Peyer's patch (tissue), 4 donors: ENCODE measurements around the gene CAPN5. TPM values are rescaled to one million over a fixed set of nuclear protein-coding genes. Genes with fewer than 3 reads are reported as not detected.

Source experiments
- DNase-seq, 3 donors: peaks; one replicate each; pipeline ENCODE4 v3.0.0-alpha.2; 2017 to 2019
- H3K27ac ChIP-seq, 4 donors: fragments of 200-600 bp; sonication (generic); one replicate each; pipeline ENCODE4 v1.5.1; 2016 to 2019
- H3K27me3 ChIP-seq, 2 donors: fragments of 200-600 bp; sonication (generic); one replicate each; pipeline ENCODE4 v1.5.1; 2019
- H3K36me3 ChIP-seq, 3 donors: fragments of 200-600 bp; sonication (generic); one replicate each; pipeline ENCODE4 v1.5.1; 2016 to 2019
- H3K4me1 ChIP-seq, 4 donors: fragments of 200-600 bp; sonication (generic); one replicate each; pipeline ENCODE4 v1.5.1; 2016 to 2019
- H3K4me3 ChIP-seq, 4 donors: fragments of 200-600 bp; sonication (generic); 1 replicate in 3 of 4; 2 replicates in 1 of 4; pipeline ENCODE4 v1.5.1; 2016 to 2019; ENCODE audit warnings: mild to moderate bottlenecking in 1 of 4
- H3K9me3 ChIP-seq, 4 donors: fragments of 200-600 bp; sonication (generic); one replicate each; pipeline ENCODE4 v1.5.1; 2016 to 2019; ENCODE audit warnings: mild to moderate bottlenecking in 1 of 4
- POLR2A ChIP-seq, 2 donors: fragments of 450-650 bp; IDR thresholded peaks; one replicate each; pipeline ENCODE4 v1.5.1; 2017; ENCODE audit warnings: antibody characterized with exemption in 2 of 2, mild to moderate bottlenecking in 2 of 2, moderate library complexity in 2 of 2
- total RNA-seq, 4 donors: library from RNA; depleted of rRNA; stranded (reverse); fragments of >200 nt; gene quantifications; one replicate each; pipeline ENCODE4 v1.1.0, GENCODE V29; 2016
- TF ChIP-seq, protein P1 (sequence below), 6 experiments: fragments of 450-650 bp in 4 of 6; fragments of 200-600 bp in 2 of 6; sonication (generic) in 1 of 6; IDR thresholded peaks; one replicate each; pipeline ENCODE4 v1.5.1; 2017 to 2019; ENCODE audit warnings: antibody characterized with exemption in 6 of 6, mild to moderate bottlenecking in 3 of 6, moderate library complexity in 1 of 6

CAPN5 gene
- total RNA-seq, 4 donors from 2014 or later, result 75.9 to 203 (median 162) TPM

DNA sequence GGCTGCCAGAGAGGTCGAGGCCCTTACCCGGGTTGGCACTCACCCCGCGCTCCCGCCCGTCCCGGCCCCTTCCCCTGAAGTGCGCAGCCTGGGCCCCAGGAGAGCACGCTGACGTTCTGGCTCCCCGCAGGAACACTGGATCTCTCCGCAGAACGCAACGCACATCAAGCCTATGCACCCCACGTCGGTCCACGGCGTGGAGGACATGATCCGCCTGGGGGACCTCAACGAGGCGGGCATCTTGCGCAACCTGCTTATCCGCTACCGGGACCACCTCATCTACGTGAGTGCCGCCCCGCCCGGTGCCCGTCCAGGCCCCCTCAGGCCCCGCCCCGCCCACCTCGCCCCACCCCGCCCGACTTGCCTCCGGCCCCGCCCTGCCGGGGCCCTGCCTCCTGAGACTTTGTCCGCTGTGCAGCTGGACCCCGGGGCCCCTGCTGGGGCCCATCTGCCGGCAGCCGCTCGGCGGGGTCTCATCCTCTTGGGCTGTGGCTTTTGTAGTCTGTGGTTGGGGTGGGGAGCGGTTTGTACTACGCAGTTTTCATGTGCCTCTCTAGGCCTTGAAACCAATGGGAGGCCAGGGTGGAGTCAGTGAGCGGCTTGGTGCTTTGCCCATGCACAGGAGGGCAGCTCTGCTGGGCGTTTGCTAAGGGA is 81.0 kb downstream of the CAPN5 start:
- peak overlapping the region; percentile 23 to 43 (median 31) for H3K4me3 ChIP-seq
- peaks cover 0 to 30% (median 1%) of the 10 kb centered on the region in 4 donors for H3K4me1 ChIP-seq
- H3K27me3 ChIP-seq, result no peaks in the 10 kb centered on the region
- H3K36me3 ChIP-seq, result no peaks in the 10 kb centered on the region
- DNase-seq, result peak in 2 of 3 donors; percentile 64 to 72
- H3K27ac ChIP-seq, result no peak overlapping the region
- H3K9me3 ChIP-seq, result no peaks in the 10 kb centered on the region
- TF ChIP-seq, protein P1, sequence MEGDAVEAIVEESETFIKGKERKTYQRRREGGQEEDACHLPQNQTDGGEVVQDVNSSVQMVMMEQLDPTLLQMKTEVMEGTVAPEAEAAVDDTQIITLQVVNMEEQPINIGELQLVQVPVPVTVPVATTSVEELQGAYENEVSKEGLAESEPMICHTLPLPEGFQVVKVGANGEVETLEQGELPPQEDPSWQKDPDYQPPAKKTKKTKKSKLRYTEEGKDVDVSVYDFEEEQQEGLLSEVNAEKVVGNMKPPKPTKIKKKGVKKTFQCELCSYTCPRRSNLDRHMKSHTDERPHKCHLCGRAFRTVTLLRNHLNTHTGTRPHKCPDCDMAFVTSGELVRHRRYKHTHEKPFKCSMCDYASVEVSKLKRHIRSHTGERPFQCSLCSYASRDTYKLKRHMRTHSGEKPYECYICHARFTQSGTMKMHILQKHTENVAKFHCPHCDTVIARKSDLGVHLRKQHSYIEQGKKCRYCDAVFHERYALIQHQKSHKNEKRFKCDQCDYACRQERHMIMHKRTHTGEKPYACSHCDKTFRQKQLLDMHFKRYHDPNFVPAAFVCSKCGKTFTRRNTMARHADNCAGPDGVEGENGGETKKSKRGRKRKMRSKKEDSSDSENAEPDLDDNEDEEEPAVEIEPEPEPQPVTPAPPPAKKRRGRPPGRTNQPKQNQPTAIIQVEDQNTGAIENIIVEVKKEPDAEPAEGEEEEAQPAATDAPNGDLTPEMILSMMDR (IDR thresholded peaks at IDR 0.05), result no peak
- TF ChIP-seq POLR2A (IDR thresholded peaks at IDR 0.05), result no peak

DNA sequence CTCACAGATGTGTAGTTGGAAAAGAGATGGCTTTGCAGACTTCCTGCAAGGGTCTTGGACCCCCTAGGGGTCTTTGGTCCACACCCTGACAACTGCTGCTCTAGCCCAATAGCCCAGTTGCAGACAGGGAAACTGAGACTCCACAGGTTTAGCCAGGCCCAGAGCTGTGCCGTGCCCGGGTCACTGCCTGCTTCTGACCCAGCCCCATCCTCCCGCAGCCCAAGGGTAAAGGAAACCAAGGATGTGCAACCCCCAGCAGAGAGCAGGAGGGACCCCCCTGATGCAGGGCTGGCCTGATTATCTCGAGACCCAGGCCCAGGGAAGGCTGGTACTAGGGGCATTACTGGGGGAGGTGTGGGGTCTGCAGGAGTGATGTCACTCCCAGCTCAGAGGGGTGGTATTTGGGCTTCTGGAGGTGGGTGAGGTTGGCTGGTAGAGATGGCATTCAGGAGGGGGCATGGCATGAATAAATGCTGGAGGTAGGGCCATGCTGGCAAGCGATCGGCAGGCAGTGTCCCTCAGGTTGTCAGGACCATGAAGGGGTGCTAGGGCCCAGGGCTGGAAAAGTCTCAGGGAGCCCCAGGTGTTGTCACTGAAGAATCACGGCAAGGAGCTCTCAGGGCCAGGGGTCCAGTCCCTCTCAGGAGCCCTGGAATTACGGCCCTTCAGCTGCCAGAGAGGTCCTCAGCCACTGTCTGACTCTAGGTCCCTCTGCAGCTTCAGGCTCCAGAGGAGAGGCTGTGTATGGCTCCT is 82.4 kb downstream of the CAPN5 start:
- H3K9me3 ChIP-seq, result no peaks in the 10 kb centered on the region
- peaks cover 0 to 34% (median 1%) of the 10 kb centered on the region in 4 donors for H3K4me1 ChIP-seq
- TF ChIP-seq, protein P1 (IDR thresholded peaks at IDR 0.05), result no peak
- no peak for TF ChIP-seq POLR2A (IDR thresholded peaks at IDR 0.05)
- no peak overlapping the region for H3K4me3 ChIP-seq
- no peak overlapping the region for H3K27ac ChIP-seq
- no peaks in the 10 kb centered on the region for H3K36me3 ChIP-seq
- H3K27me3 ChIP-seq, result no peaks in the 10 kb centered on the region
- DNase-seq, result no peak

DNA sequence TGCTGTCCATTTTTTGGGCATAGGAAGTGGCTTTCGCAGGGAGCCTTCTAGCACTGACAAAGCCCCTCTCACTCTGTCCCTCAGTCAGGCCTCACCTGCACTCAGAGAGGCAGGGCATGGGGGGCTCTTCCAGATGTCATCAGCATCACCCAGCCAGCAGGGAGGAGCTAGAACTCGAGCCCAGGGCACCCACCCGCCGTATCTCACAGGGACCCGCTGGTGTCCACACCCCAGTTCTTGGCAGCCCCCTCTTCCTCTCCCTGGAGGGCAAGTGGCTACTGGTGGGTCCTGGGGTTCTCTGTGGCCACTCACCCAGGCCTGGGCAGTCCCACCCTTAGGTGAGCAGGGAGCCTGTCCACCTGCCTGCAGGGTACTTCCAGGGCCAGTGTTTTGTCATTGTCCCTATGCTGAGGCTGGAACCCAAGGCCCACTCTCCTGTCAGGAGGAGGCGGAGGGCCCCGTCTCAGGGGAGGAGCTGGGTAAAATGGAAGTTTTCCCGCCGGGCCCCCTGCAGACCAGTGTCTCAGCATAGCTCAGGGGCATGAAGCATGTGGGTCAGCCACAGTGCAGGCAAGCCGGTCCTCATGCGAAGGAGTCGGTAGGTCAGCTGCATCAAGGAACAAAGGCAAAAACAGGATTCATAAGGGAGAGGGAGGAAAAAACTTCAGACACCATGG is 83.1 kb downstream of the CAPN5 start:
- DNase-seq, result no peak
- no peaks in the 10 kb centered on the region for H3K27me3 ChIP-seq
- no peak overlapping the region for H3K4me3 ChIP-seq
- peaks cover 0 to 33% (median 1%) of the 10 kb centered on the region in 4 donors for H3K4me1 ChIP-seq
- no peaks in the 10 kb centered on the region for H3K36me3 ChIP-seq
- no peak overlapping the region for H3K27ac ChIP-seq
- no peaks in the 10 kb centered on the region for H3K9me3 ChIP-seq
- no peak for TF ChIP-seq POLR2A (IDR thresholded peaks at IDR 0.05)
- TF ChIP-seq, protein P1 (IDR thresholded peaks at IDR 0.05), result no peak

DNA sequence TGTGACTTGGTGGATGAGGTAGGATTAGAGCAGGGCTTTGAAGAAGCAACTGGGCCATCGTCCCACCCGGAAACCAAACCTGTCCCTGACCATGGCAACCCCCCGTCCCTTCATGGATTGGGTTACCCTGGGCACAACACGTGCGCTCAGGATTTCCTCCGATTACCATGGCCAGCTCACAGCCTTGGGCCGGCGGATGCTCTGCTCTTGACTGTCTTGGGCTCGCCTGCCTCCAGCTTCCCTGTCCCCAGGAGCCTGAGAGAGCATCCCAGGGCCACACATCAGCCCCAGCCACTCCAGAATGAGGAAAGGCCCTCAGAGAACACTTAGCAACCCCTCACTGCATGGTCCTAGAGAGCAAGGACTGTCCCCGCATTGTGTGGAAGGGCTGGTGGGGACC is 84.1 kb downstream of the CAPN5 start:
- H3K4me1 ChIP-seq, result peaks cover 0 to 24% (median 0%) of the 10 kb centered on the region in 4 donors
- DNase-seq, result no peak
- H3K36me3 ChIP-seq, result no peaks in the 10 kb centered on the region

DNA sequence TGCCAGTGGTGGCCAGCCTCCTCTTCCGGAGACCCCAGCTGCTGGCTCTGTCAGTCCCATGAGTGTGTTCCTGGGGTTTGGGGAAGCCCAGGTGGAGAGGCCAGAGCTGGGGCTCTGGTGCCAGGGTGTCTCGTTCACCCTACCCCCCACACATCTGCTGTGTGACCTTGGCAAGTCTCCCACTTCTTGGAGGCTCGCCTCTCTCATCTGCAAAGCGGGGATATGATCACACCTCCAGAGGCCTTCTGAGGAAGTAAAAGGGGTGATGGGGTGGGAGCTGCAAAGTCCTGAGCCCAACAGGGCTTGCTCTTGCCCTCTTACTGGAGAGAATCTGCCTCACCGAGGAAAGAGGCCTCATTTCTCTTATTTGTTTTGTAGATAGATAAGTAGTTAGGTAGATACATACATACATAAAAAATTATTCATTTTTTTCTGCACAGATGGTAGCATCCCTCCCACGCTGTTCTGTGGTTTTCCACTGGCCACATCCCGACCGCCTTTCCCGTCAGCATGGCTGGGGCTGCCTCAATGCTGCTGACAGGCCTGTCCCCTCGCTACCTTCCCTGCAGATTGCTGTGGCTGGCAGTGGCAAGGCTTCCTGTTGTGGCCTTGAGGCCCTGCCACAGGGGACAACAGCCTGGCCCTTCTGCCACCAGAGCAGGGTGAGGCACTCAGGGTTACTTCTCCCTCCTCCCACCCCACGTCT is 85.2 kb downstream of the CAPN5 start:
- Histone ChIP-seq H3K36me3 (no peaks in the 10 kb centered on the region), H3K4me1 (peaks cover 0 to 22% (median 0%) of the 10 kb centered on the region in 4 donors), H3K27ac (no peak overlapping the region), H3K27me3 (no peaks in the 10 kb centered on the region), H3K9me3 (no peaks in the 10 kb centered on the region), H3K4me3 (no peak overlapping the region)
- TF ChIP-seq, protein P1 (IDR thresholded peaks at IDR 0.05), result no peak
- no peak for TF ChIP-seq POLR2A (IDR thresholded peaks at IDR 0.05)
- peak in 1 of 3 donors; percentile 72 for DNase-seq

More for the DNA sequence above, 84.1 kb downstream of the CAPN5 start:
- no peak overlapping the region for H3K27ac ChIP-seq
- H3K4me3 ChIP-seq, result no peak overlapping the region
- no peaks in the 10 kb centered on the region for H3K27me3 ChIP-seq
- TF ChIP-seq POLR2A (IDR thresholded peaks at IDR 0.05), result no peak
- TF ChIP-seq, protein P1 (IDR thresholded peaks at IDR 0.05), result no peak
- no peaks in the 10 kb centered on the region for H3K9me3 ChIP-seq
